K562 (cell line): ENCODE data around the gene BHLHE23. TPM values are rescaled to one million over a fixed set of nuclear protein-coding genes. Genes with fewer than 3 reads are reported as not detected.

ENCODE experiments used
- ATAC-seq: fragments of 200-7000 bp; cut with Tn5 transposase; 3 replicates; pipeline ENCODE4 v1.9.1; 2020; ENCODE audit warnings: moderate library complexity
- BruUV-seq: library from RNA; stranded (reverse); fragments of 400-500 nt; replicated peaks from 2 replicates; lab custom pipeline; 2021; lab: Mats Ljungman, UMichigan
- CTCF ChIA-PET: fragments of 300-600 bp; formaldehyde crosslinking; extraction: SDS; loops from one replicate; lab custom pipeline; 2021; ENCODE audit warnings: low intra/inter-chr PET ratio; lab: Yijun Ruan, JAX
- POLR2A ChIA-PET: fragments of 300-600, 350-650 bp; sonication (Branson Sonifier 250); formaldehyde crosslinking; extraction: SDS; loops from one replicate; lab custom pipeline; 2021; ENCODE audit warnings: antibody characterized with exemption, inconsistent platforms; lab: Yijun Ruan, JAX
- DNase-seq, 4 experiments: peaks; one replicate each; pipeline versions ENCODE4 v3.0.0 to v3.0.0-alpha.2; 2011 to 2018; ENCODE audit warnings: low spot score in 3 of 4, mixed read lengths in 3 of 4; ENCODE audit errors: extremely low read depth in 1 of 4
- FAIRE-seq: peaks from 2 replicates; lab custom pipeline; 2011; peaks lifted over from hg19 to GRCh38; lab: Jason Lieb, UNC
- H2AFZ ChIP-seq: 2 replicates; pipeline ENCODE4 v1.6.0; 2011; ENCODE audit warnings: low read depth, low read length, control low read depth, inconsistent platforms
- H3K27ac ChIP-seq: fragments of 200-600 bp; 3 replicates; pipeline ENCODE4 v1.8.0; 2011; ENCODE audit warnings: low read depth, mild to moderate bottlenecking, control low read depth, inconsistent platforms, low read length, moderate library complexity, mixed read lengths; ENCODE audit errors: extremely low read depth
- H3K27me3 ChIP-seq, 2 experiments: fragments of 300-600 bp in 1 of 2; 2 replicates in 1 of 2; 3 replicates in 1 of 2; pipeline versions ENCODE4 v1.6.0 to v1.8.0; 2011; ENCODE audit warnings: inconsistent platforms in 2 of 2, low read length in 2 of 2, mild to moderate bottlenecking in 1 of 2, mixed read lengths in 1 of 2, moderate library complexity in 1 of 2; ENCODE audit not compliant: control insufficient read depth in 2 of 2, insufficient read depth in 2 of 2
- H3K36me3 ChIP-seq: fragments of 300-600 bp; 3 replicates; pipeline ENCODE4 v1.8.0; 2011; ENCODE audit warnings: mild to moderate bottlenecking, low read length, inconsistent platforms; ENCODE audit not compliant: control insufficient read depth, insufficient read depth
- H3K4me1 ChIP-seq, 2 experiments: fragments of 200-600 bp in 1 of 2; replicated peaks in 1 of 2; 2 replicates in 1 of 2; 3 replicates in 1 of 2; pipeline versions ENCODE4 v1.5.1 to v1.8.0; 2011; ENCODE audit warnings: inconsistent platforms in 2 of 2, low read length in 2 of 2, mild to moderate bottlenecking in 1 of 2, mixed read lengths in 1 of 2, moderate library complexity in 1 of 2; ENCODE audit not compliant: control insufficient read depth in 2 of 2, insufficient read depth in 2 of 2
- H3K4me2 ChIP-seq: 2 replicates; pipeline ENCODE4 v1.6.1; 2011; ENCODE audit warnings: low read length, control low read depth, inconsistent platforms, mixed read lengths; ENCODE audit not compliant: insufficient read depth
- H3K4me3 ChIP-seq: fragments of 200-600 bp; sonication (generic), shearing (Covaris generic); 2 replicates; pipeline ENCODE4 v1.5.1; 2016; ENCODE audit warnings: control low read depth, inconsistent platforms
- H3K79me2 ChIP-seq: fragments of 200-600 bp; 3 replicates; pipeline ENCODE4 v1.8.0; 2011; ENCODE audit warnings: low read length, inconsistent platforms; ENCODE audit not compliant: control insufficient read depth, insufficient read depth
- H3K9ac ChIP-seq, 2 experiments: 2 replicates each; pipeline versions ENCODE4 v1.6.0 to v1.6.1; 2011; ENCODE audit warnings: low read depth in 2 of 2, low read length in 2 of 2, control low read depth in 1 of 2, inconsistent platforms in 1 of 2, mild to moderate bottlenecking in 1 of 2, mixed read lengths in 1 of 2; ENCODE audit not compliant: insufficient read depth in 1 of 2
- H3K9me1 ChIP-seq: one replicate; pipeline ENCODE4 v1.6.0; 2011; ENCODE audit warnings: inconsistent platforms, mild to moderate bottlenecking, low read length, moderate library complexity; ENCODE audit not compliant: control insufficient read depth, insufficient read depth
- H3K9me3 ChIP-seq: replicated peaks from 2 replicates; pipeline ENCODE4 v1.5.1; 2011; ENCODE audit warnings: low read depth, low read length, inconsistent platforms; ENCODE audit not compliant: control insufficient read depth, insufficient read depth
- H4K20me1 ChIP-seq: replicated peaks from 2 replicates; pipeline ENCODE4 v1.6.1; 2011; ENCODE audit warnings: low read length, inconsistent platforms, mixed read lengths; ENCODE audit not compliant: control insufficient read depth, insufficient read depth
- MAFF ChIP-seq: IDR thresholded peaks from 2 replicates; pipeline ENCODE4 v1.6.1; 2012; ENCODE audit warnings: low read length, improper control_type of control experiment
- PTRF ChIP-seq: fragments of 450-650 bp; IDR thresholded peaks from 2 replicates; pipeline ENCODE4 v1.6.1; 2016; ENCODE audit warnings: mild to moderate bottlenecking, missing genetic modification characterization, missing compliant biosample characterization
- RBM15 ChIP-seq: fragments of 200-400 bp; formaldehyde crosslinking; IDR thresholded peaks from 2 replicates; pipeline ENCODE4 v1.6.1; 2018; ENCODE audit warnings: mild to moderate bottlenecking, low read length, moderate library complexity; ENCODE audit not compliant: insufficient read depth
- WHSC1 ChIP-seq: IDR thresholded peaks from one replicate; pipeline ENCODE4 v1.6.1; 2012; ENCODE audit warnings: low read length, control low read depth, inconsistent platforms
- WGBS: fragments of 100-300 bp; shearing (Covaris generic); methylation state at CpG from one replicate; pipeline ENCODE4 v1.1.6; 2016; ENCODE audit warnings: low coverage, mixed read lengths; ENCODE audit not compliant: insufficient coverage; ENCODE audit errors: missing lambda C conversion rate; 5-methylcytosine and 5-hydroxymethylcytosine counted together
- in situ Hi-C: fragments of 300-500 bp; cut with MboI; formaldehyde crosslinking; loops from 4 replicates; pipeline ENCODE4 v1.15.0; 2018; ENCODE audit warnings: inconsistent platforms, mixed read lengths
- intact Hi-C: fragments of 100-400 bp; cut with micrococcal nuclease; formaldehyde crosslinking; loops from 2 replicates; pipeline ENCODE4 v1.14.2; 2022
- polyA plus RNA-seq, 8 experiments: library from polyadenylated mRNA; depleted of rRNA in 4 of 8; stranded (reverse) in 5 of 8; unstranded in 3 of 8; fragments of >200 nt; fragmentation: Nextera tagmentation in 2 of 8; fragmentation: Illumina TruSeq in 1 of 8; extraction: Ambion mirVana in 2 of 8; extraction: Trizol in 1 of 8; gene quantifications; 2 replicates each; pipeline versions ENCODE4 v1.2.1 to v1.2.3, GENCODE V29; 2011 to 2014; ENCODE audit warnings: inconsistent platforms in 1 of 8, missing spikeins in 1 of 8
- total RNA-seq, 7 experiments: library from RNA; depleted of rRNA in 6 of 7; stranded (reverse); fragments of >200 nt in 6 of 7; fragmentation: Illumina TruSeq in 2 of 7; extraction: Trizol in 2 of 7; gene quantifications; 2 replicates each; pipeline versions ENCODE4 v1.2.1 to v1.2.3, GENCODE V29; 2011 to 2021; ENCODE audit warnings: low replicate concordance in 1 of 7
- TF ChIP-seq, protein P1 (sequence below): fragments of 250-450 bp; sonication (Bioruptor Pico); IDR thresholded peaks from 2 replicates; pipeline ENCODE4 v1.8.0; 2022; ENCODE audit warnings: inconsistent platforms, mild to moderate bottlenecking, moderate library complexity, borderline replicate concordance

BHLHE23 gene
- total and polyA plus RNA-seq, 9 of the 15 experiments (the other 6 are each of a cell fraction or from before 2014, with no cell fraction given), result not detected

DNA sequence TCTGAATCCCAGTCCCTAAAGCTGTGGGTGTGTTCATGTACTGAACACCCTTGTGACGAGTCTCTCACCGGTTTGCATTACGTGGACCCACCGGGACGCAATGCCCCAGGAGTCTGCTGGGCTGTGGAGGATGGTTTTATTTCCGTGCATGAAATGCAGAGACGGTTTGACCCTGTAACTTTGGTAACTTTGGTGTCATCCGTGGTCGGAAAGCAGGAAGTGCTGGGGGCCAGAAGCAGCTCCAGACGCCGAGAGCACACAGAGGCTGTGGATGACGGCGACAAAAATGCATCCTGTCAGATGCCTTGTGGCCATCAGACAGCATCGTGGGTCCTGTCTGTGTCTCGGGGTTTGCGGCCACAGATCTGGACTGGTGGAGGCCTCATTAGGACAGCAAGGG lies 7.2 kb downstream of the BHLHE23 start:
- TF ChIP-seq MAFF (no peak), PTRF (tag) (no peak), RBM15 (no peak), WHSC1 (no peak)
- TF ChIP-seq, protein P1, sequence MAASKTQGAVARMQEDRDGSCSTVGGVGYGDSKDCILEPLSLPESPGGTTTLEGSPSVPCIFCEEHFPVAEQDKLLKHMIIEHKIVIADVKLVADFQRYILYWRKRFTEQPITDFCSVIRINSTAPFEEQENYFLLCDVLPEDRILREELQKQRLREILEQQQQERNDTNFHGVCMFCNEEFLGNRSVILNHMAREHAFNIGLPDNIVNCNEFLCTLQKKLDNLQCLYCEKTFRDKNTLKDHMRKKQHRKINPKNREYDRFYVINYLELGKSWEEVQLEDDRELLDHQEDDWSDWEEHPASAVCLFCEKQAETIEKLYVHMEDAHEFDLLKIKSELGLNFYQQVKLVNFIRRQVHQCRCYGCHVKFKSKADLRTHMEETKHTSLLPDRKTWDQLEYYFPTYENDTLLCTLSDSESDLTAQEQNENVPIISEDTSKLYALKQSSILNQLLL, result no peak
- H4K20me1 ChIP-seq, result peaks cover 16% of the 10 kb centered on the region
- H3K27me3 ChIP-seq, result peaks cover 54 to 86% of the 10 kb centered on the region in 2 experiments
- no peak overlapping the region for H3K27ac ChIP-seq
- H3K9ac ChIP-seq, result peak overlapping the region in 1 of 2 experiments; percentile 18; a peak in 1 of 4 replicates
- in situ Hi-C loops, result no loop called here
- H3K4me1 ChIP-seq, result peaks cover 0 to 7% of the 10 kb centered on the region in 2 experiments; a peak in 2 of 5 replicates
- POLR2A ChIA-PET, result interaction anchor here (0.6 to 0.7 kb wide), 4 partner anchors 88 to 273 kb away, joined by 3 to 4 read pairs (median 3); partner anchors contain the start of gene ARFGAP1
- no peak overlapping the region for H3K4me2 ChIP-seq
- H3K9me3 ChIP-seq, result no peaks in the 10 kb centered on the region
- 1% methylated on average over 16 of the region's 16 CpGs for WGBS
- intact Hi-C loops, result no loop called here
- H3K9me1 ChIP-seq, result no peaks in the 10 kb centered on the region
- CTCF ChIA-PET, result no interaction called here
- no peak overlapping the region for H3K4me3 ChIP-seq
- no peak overlapping the region for H2AFZ ChIP-seq
- FAIRE-seq (no peak), DNase-seq (no peak), ATAC-seq (no peak)
- no peaks in the 10 kb centered on the region for H3K79me2 ChIP-seq
- H3K36me3 ChIP-seq, result no peaks in the 10 kb centered on the region
- BruUV-seq, result no TSS peak
